HCT116 (cell line): ENCODE results near the gene TAF11L13. TPM values are rescaled to one million over a fixed set of nuclear protein-coding genes. Genes with fewer than 3 reads are reported as not detected.

ENCODE experiments used
- ATAC-seq: fragments of 200-7000 bp; cut with Tn5 transposase; 2 replicates; pipeline ENCODE4 v1.9.1; 2020; ENCODE audit warnings: mild to moderate bottlenecking, moderate library complexity
- BruUV-seq: library from RNA; stranded (reverse); fragments of 400-500 nt; replicated peaks from 2 replicates; lab custom pipeline; 2021; lab: Mats Ljungman, UMichigan
- CTCF ChIA-PET: fragments of 300-600 bp; sonication (Branson Sonifier 250); formaldehyde crosslinking; loops from one replicate; lab custom pipeline; 2021; ENCODE audit warnings: antibody characterized with exemption; lab: Charles Lee
- POLR2A ChIA-PET: fragments of 300-600, 350-600 bp; sonication (Branson Sonifier 250); formaldehyde crosslinking; loops from one replicate; lab custom pipeline; 2021; ENCODE audit warnings: antibody characterized with exemption; lab: Charles Lee
- RAD21 ChIA-PET, 2 experiments: fragments of 300-600 bp; sonication (Branson Sonifier 250); formaldehyde crosslinking; loops; one replicate each; lab custom pipeline; 2023; ENCODE audit warnings: low total read pairs in 2 of 2; ENCODE audit not compliant: uncharacterized antibody in 2 of 2, unreplicated experiment in 2 of 2, low non-redundant PET in 1 of 2; lab: Charles Lee
- DNase-seq: peaks from one replicate; pipeline ENCODE4 v3.0.0-alpha.2; 2010; ENCODE audit warnings: low read depth, low spot score
- H2AFZ ChIP-seq: fragments of 200-600 bp; shearing (Covaris generic), sonication (generic); 2 replicates; pipeline ENCODE4 v1.6.1; 2017; ENCODE audit warnings: low read depth, mixed run types, mixed read lengths, antibody characterized with exemption, low read length; ENCODE audit not compliant: poor library complexity, severe bottlenecking
- H3K27ac ChIP-seq: 2 replicates; pipeline ENCODE4 v1.5.1; 2012; ENCODE audit warnings: low read depth, low read length
- H3K27me3 ChIP-seq: fragments of 200-600 bp; sonication (generic); 2 replicates; pipeline ENCODE4 v1.6.1; 2016; ENCODE audit warnings: mixed run types, low read length, mixed read lengths; ENCODE audit not compliant: insufficient read depth
- H3K36me3 ChIP-seq, 2 experiments: fragments of 200-500 bp in 1 of 2; fragments of 200-600 bp in 1 of 2; sonication (Bioruptor generic) in 1 of 2; sonication (generic) in 1 of 2; 2 replicates each; pipeline versions ENCODE4 v1.5.1 to v1.6.1; 2014 to 2016; ENCODE audit warnings: low read length in 2 of 2, inconsistent platforms in 1 of 2, mixed read lengths in 1 of 2, mixed run types in 1 of 2; ENCODE audit not compliant: insufficient read depth in 2 of 2, control insufficient read depth in 1 of 2
- H3K4me1 ChIP-seq, 2 experiments: fragments of 200-600 bp in 1 of 2; sonication (generic) in 1 of 2; 2 replicates each; pipeline versions ENCODE4 v1.5.1 to v1.6.1; 2012 to 2017; ENCODE audit warnings: low read length in 2 of 2, inconsistent platforms in 1 of 2, mild to moderate bottlenecking in 1 of 2, mixed read lengths in 1 of 2, mixed run types in 1 of 2, moderate library complexity in 1 of 2; ENCODE audit not compliant: insufficient read depth in 2 of 2, control insufficient read depth in 1 of 2
- H3K4me2 ChIP-seq: fragments of 200-600 bp; sonication (generic); 2 replicates; pipeline ENCODE4 v1.6.1; 2017; ENCODE audit warnings: mixed run types, low read length, mixed read lengths
- H3K4me3 ChIP-seq, 2 experiments: fragments of 200-600 bp in 1 of 2; sonication (generic) in 1 of 2; replicated peaks in 1 of 2; 2 replicates each; pipeline ENCODE4 v1.5.1; 2011 to 2016; ENCODE audit warnings: low read length in 2 of 2, control low read depth in 1 of 2, low read depth in 1 of 2, mild to moderate bottlenecking in 1 of 2, mixed read lengths in 1 of 2, mixed run types in 1 of 2
- H3K79me2 ChIP-seq: fragments of 200-600 bp; sonication (generic); 2 replicates; pipeline ENCODE4 v1.6.1; 2017; ENCODE audit warnings: mild to moderate bottlenecking, mixed run types, low read length, moderate library complexity, mixed read lengths; ENCODE audit not compliant: insufficient read depth
- H3K9ac ChIP-seq: fragments of 200-600 bp; sonication (generic); 2 replicates; pipeline ENCODE4 v1.6.1; 2016; ENCODE audit warnings: low read length, mixed read lengths
- H3K9me2 ChIP-seq: fragments of 200-600 bp; sonication (generic), shearing (Covaris generic); 2 replicates; pipeline ENCODE4 v1.6.1; 2017; ENCODE audit warnings: mixed run types, mild to moderate bottlenecking, moderate library complexity; ENCODE audit not compliant: insufficient read depth
- H3K9me3 ChIP-seq, 2 experiments: fragments of 200-500 bp in 1 of 2; fragments of 200-600 bp in 1 of 2; sonication (Bioruptor generic) in 1 of 2; sonication (generic) in 1 of 2; 2 replicates each; pipeline ENCODE4 v1.6.1; 2014 to 2017; ENCODE audit warnings: low read length in 2 of 2, mixed read lengths in 2 of 2, inconsistent platforms in 1 of 2, low read depth in 1 of 2, mild to moderate bottlenecking in 1 of 2, mixed run types in 1 of 2, moderate library complexity in 1 of 2; ENCODE audit not compliant: control insufficient read depth in 1 of 2, insufficient read depth in 1 of 2
- H4K20me1 ChIP-seq: fragments of 200-600 bp; sonication (generic), shearing (Covaris generic); 2 replicates; pipeline ENCODE4 v1.6.1; 2017; ENCODE audit warnings: mixed run types, mild to moderate bottlenecking, moderate library complexity; ENCODE audit not compliant: insufficient read depth
- CBX3 ChIP-seq: IDR thresholded peaks from 2 replicates; pipeline ENCODE4 v1.6.1; 2012; ENCODE audit warnings: low read depth
- EGR1 ChIP-seq: IDR thresholded peaks from 2 replicates; pipeline ENCODE4 v1.6.1; 2012; ENCODE audit warnings: low read depth
- ELF1 ChIP-seq: IDR thresholded peaks from 2 replicates; pipeline ENCODE4 v1.6.1; 2012; ENCODE audit warnings: low read depth, borderline replicate concordance
- EZH2 ChIP-seq: fragments of 200-600 bp; sonication (generic); IDR thresholded peaks from 2 replicates; pipeline ENCODE4 v1.6.1; 2017; ENCODE audit warnings: antibody characterized with exemption, mixed run types
- EZH2phosphoT487 ChIP-seq: fragments of 200-600 bp; IDR thresholded peaks from 2 replicates; pipeline ENCODE4 v1.6.1; 2018; ENCODE audit warnings: antibody characterized with exemption, borderline replicate concordance
- FOSL1 ChIP-seq: IDR thresholded peaks from 2 replicates; pipeline ENCODE4 v1.6.1; 2012; ENCODE audit warnings: low read depth
- JUND ChIP-seq: IDR thresholded peaks from 2 replicates; pipeline ENCODE4 v1.6.1; 2012
- MAX ChIP-seq: IDR thresholded peaks from 2 replicates; pipeline ENCODE4 v1.6.1; 2012
- POLR2A ChIP-seq: IDR thresholded peaks from 2 replicates; pipeline ENCODE4 v1.7.0; 2011; ENCODE audit warnings: borderline replicate concordance; ENCODE audit not compliant: insufficient read depth, insufficient read length; ENCODE audit errors: extremely low read depth
- RAD21 ChIP-seq: IDR thresholded peaks from 2 replicates; pipeline ENCODE4 v1.6.1; 2012; ENCODE audit warnings: low read depth, mild to moderate bottlenecking
- REST ChIP-seq: IDR thresholded peaks from 2 replicates; pipeline ENCODE4 v1.6.1; 2012; ENCODE audit warnings: low read depth
- SIN3A ChIP-seq: IDR thresholded peaks from 2 replicates; pipeline ENCODE4 v1.6.1; 2012; ENCODE audit warnings: low read depth
- SP1 ChIP-seq: IDR thresholded peaks from 2 replicates; pipeline ENCODE4 v1.6.1; 2012; ENCODE audit warnings: low read depth
- TCF7L2 ChIP-seq: IDR thresholded peaks from 2 replicates; pipeline ENCODE4 v1.7.0; 2011; ENCODE audit warnings: borderline replicate concordance, inconsistent platforms; ENCODE audit not compliant: insufficient read depth, insufficient read length; ENCODE audit errors: extremely low read depth
- YY1 ChIP-seq: IDR thresholded peaks from 2 replicates; pipeline ENCODE4 v1.6.1; 2011; ENCODE audit warnings: low read length, low read depth, moderate library complexity, mild to moderate bottlenecking; ENCODE audit not compliant: insufficient replicate concordance; ENCODE audit errors: extremely low read depth
- ZBTB33 ChIP-seq: IDR thresholded peaks from 2 replicates; pipeline ENCODE4 v1.6.1; 2011; ENCODE audit warnings: mild to moderate bottlenecking, low read length, moderate library complexity; ENCODE audit not compliant: insufficient replicate concordance; ENCODE audit errors: extremely low read depth
- ZFX ChIP-seq: fragments of 450-650 bp; IDR thresholded peaks from 2 replicates; pipeline ENCODE4 v1.6.1; 2017
- ZNF274 ChIP-seq: fragments of 200-500 bp; sonication (Bioruptor generic); IDR thresholded peaks from 2 replicates; pipeline ENCODE4 v1.6.1; 2014; ENCODE audit warnings: mild to moderate bottlenecking, low read depth, low read length, inconsistent platforms
- intact Hi-C: fragments of 100-400 bp; cut with micrococcal nuclease; formaldehyde crosslinking; loops from 2 replicates; pipeline ENCODE4 v1.10.0; 2022
- total RNA-seq: library from RNA; stranded (reverse); gene quantifications from one replicate; pipeline ENCODE4 v1.2.1, GENCODE V29; 2021; ENCODE audit not compliant: unreplicated experiment
- TF ChIP-seq, protein P1 (sequence below), 3 experiments: fragments of 200-600 bp in 1 of 3; sonication (generic) in 1 of 3; IDR thresholded peaks in 2 of 3; conservative IDR thresholded peaks in 1 of 3; 2 replicates each; pipeline ENCODE4 v1.5.1; 2012 to 2017; ENCODE audit warnings: low read depth in 2 of 3, low read length in 2 of 3, antibody characterized with exemption in 1 of 3, borderline replicate concordance in 1 of 3, control low read depth in 1 of 3, mild to moderate bottlenecking in 1 of 3, mixed read lengths in 1 of 3, mixed run types in 1 of 3, moderate library complexity in 1 of 3; ENCODE audit not compliant: insufficient read depth in 1 of 3
- TF ChIP-seq, protein P2 (sequence below): IDR thresholded peaks from 2 replicates; pipeline ENCODE4 v1.6.1; 2012

Gene TAF11L13
- total RNA-seq, 1 experiment from 2014 or later: not detected

DNA sequence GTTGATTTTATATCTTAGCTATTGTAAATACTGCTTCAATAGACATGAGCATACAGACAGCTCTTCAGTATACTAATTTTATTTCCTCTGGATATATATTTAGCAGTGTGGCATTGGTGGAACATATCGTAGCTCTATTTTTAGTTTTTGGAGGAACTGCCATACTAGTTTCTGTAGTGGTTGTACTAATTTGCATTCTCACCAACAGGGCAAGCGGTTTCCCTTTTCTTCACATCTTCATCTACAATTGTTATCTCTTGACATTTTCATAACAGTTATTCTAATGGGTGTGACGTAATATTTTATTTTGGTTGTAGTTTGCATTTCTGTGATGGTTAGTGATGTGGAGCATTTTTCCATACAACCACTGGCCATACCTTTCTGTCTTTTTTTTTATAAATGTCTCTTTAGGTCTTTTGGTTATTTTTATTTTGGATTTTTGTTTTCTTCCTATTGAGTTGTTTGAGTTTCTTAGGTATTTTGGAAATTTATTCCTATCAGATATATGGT is 34.9 kb downstream of the TAF11L13 start:
- H3K4me1 ChIP-seq: no peaks in the 10 kb centered on the region
- H3K4me3 ChIP-seq: no peak overlapping the region
- H3K9me2 ChIP-seq: no peaks in the 10 kb centered on the region
- H3K36me3 ChIP-seq: no peaks in the 10 kb centered on the region
- no peak for DNase-seq
- no peak overlapping the region for H3K27ac ChIP-seq
- ChIA-PET CTCF (no interaction called here), RAD21 (no interaction called here), POLR2A (no interaction called here)
- H2AFZ ChIP-seq: no peak overlapping the region
- no peaks in the 10 kb centered on the region for H3K79me2 ChIP-seq
- no peak for TF ChIP-seq ZNF274
- TF ChIP-seq CBX3: no peak
- no peak for TF ChIP-seq TCF7L2
- no peak for TF ChIP-seq JUND
- no peak for TF ChIP-seq EGR1
- no peak for TF ChIP-seq ZBTB33
- no peak for TF ChIP-seq ZFX
- TF ChIP-seq, protein P1, sequence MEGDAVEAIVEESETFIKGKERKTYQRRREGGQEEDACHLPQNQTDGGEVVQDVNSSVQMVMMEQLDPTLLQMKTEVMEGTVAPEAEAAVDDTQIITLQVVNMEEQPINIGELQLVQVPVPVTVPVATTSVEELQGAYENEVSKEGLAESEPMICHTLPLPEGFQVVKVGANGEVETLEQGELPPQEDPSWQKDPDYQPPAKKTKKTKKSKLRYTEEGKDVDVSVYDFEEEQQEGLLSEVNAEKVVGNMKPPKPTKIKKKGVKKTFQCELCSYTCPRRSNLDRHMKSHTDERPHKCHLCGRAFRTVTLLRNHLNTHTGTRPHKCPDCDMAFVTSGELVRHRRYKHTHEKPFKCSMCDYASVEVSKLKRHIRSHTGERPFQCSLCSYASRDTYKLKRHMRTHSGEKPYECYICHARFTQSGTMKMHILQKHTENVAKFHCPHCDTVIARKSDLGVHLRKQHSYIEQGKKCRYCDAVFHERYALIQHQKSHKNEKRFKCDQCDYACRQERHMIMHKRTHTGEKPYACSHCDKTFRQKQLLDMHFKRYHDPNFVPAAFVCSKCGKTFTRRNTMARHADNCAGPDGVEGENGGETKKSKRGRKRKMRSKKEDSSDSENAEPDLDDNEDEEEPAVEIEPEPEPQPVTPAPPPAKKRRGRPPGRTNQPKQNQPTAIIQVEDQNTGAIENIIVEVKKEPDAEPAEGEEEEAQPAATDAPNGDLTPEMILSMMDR (IDR thresholded peaks at IDR 0.05 in 2 of 3, conservative IDR thresholded peaks at IDR 0.05 in 1 of 3; ENCODE audit: borderline replicate concordance in 1 of 3, insufficient read depth in 1 of 3, low read depth in 2 of 3, low read length in 2 of 3): no peak
- TF ChIP-seq EZH2phosphoT487: no peak
- no peak for TF ChIP-seq YY1
- no peak for TF ChIP-seq ELF1
- TF ChIP-seq POLR2A: no peak
- no peak for TF ChIP-seq RAD21
- TF ChIP-seq EZH2: no peak
- no peak for TF ChIP-seq SIN3A
- no peak for TF ChIP-seq REST
- no peak for TF ChIP-seq FOSL1
- no peak for TF ChIP-seq MAX
- no peak for TF ChIP-seq SP1
- TF ChIP-seq, protein P2, sequence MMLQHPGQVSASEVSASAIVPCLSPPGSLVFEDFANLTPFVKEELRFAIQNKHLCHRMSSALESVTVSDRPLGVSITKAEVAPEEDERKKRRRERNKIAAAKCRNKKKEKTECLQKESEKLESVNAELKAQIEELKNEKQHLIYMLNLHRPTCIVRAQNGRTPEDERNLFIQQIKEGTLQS: no peak
- no peaks in the 10 kb centered on the region for H4K20me1 ChIP-seq
- no peak overlapping the region for H3K4me2 ChIP-seq
- no TSS peak for BruUV-seq
- H3K9me3 ChIP-seq: peaks cover 0 to 14% of the 10 kb centered on the region in 2 experiments; a peak in 2 of 4 replicates
- intact Hi-C loops: no loop called here
- no peak overlapping the region for H3K9ac ChIP-seq
- ATAC-seq: no peak
- H3K27me3 ChIP-seq: no peaks in the 10 kb centered on the region
